IMR-90 (cell line): Measurements from ENCODE around the gene NEU1.

Source experiments
- RAD21 ChIP-seq: IDR thresholded peaks from 2 replicates; pipeline ENCODE4 v1.6.1; 2012; ENCODE audit warnings: low read length, improper control_type of control experiment
- RCOR1 ChIP-seq: IDR thresholded peaks from 2 replicates; pipeline ENCODE4 v1.6.1; 2012; ENCODE audit warnings: mild to moderate bottlenecking, low read length, improper control_type of control experiment; ENCODE audit not compliant: insufficient replicate concordance
- RFX5 ChIP-seq: IDR thresholded peaks from 2 replicates; pipeline ENCODE4 v1.8.0; 2012; ENCODE audit warnings: low read depth, mild to moderate bottlenecking, low read length, moderate library complexity
- TF ChIP-seq, protein P1 (sequence below): conservative IDR thresholded peaks from 2 replicates; pipeline ENCODE4 v1.5.1; 2012; ENCODE audit warnings: mild to moderate bottlenecking, low read depth, low read length, improper control_type of control experiment

DNA sequence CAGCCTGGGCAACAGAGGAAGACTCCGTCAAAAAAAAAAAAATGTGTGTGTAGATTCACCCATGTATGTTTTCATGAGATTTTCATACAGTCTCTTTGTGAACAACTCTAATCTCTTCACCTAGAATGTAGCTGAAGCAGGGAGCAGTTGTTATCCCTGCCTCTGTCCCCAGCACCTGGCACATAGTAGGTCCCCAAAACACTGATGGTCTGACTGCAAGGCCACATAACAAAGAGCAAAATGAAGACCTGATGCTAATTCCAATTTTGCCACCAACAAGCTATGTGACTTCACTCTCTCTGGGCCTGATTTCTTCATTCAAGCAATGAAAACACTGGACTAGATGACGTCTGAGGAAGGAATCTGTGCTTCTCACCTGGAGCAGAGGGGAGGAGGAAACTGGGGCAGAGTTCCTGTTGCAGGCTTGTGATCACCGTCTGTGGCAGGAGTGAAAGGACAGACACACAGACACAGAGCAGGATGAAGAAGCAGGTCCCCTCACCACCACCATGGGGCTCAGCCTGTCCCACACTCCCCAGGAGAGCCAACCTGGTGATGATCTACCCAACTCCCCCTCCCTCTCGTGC is 11.6 kb upstream of the NEU1 start:
- TF ChIP-seq RAD21 (no peak), RCOR1 (no peak), RFX5 (no peak)
- TF ChIP-seq, protein P1, sequence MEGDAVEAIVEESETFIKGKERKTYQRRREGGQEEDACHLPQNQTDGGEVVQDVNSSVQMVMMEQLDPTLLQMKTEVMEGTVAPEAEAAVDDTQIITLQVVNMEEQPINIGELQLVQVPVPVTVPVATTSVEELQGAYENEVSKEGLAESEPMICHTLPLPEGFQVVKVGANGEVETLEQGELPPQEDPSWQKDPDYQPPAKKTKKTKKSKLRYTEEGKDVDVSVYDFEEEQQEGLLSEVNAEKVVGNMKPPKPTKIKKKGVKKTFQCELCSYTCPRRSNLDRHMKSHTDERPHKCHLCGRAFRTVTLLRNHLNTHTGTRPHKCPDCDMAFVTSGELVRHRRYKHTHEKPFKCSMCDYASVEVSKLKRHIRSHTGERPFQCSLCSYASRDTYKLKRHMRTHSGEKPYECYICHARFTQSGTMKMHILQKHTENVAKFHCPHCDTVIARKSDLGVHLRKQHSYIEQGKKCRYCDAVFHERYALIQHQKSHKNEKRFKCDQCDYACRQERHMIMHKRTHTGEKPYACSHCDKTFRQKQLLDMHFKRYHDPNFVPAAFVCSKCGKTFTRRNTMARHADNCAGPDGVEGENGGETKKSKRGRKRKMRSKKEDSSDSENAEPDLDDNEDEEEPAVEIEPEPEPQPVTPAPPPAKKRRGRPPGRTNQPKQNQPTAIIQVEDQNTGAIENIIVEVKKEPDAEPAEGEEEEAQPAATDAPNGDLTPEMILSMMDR = no peak
